Caco-2 (cell line): Measurements from ENCODE around the gene SLMAP. TPM values are rescaled to one million over a fixed set of nuclear protein-coding genes. Genes with fewer than 3 reads are reported as not detected.

Experiments used
- BruUV-seq: library from RNA; stranded (reverse); fragments of 400-500 nt; replicated peaks from 2 replicates; lab custom pipeline; 2021; lab: Mats Ljungman, UMichigan
- CTCF ChIA-PET: fragments of 300-600 bp; sonication (Branson Sonifier 250); formaldehyde crosslinking; loops from one replicate; lab custom pipeline; 2022; ENCODE audit warnings: antibody characterized with exemption; lab: Charles Lee
- POLR2A ChIA-PET: fragments of 300-600 bp; sonication (Branson Sonifier 250); formaldehyde crosslinking; loops from one replicate; lab custom pipeline; 2022; ENCODE audit warnings: antibody characterized with exemption; lab: Charles Lee
- DNase-seq, 2 experiments: peaks; one replicate each; pipeline versions ENCODE4 v3.0.0 to v3.0.0-alpha.2; 2020 to 2022
- H3K27me3 ChIP-seq: replicated peaks from 2 replicates; pipeline ENCODE4 v1.6.0; 2011; ENCODE audit warnings: low read length; ENCODE audit not compliant: control insufficient read depth, insufficient read depth
- H3K36me3 ChIP-seq: 2 replicates; pipeline ENCODE4 v1.5.1; 2011; ENCODE audit warnings: low read length; ENCODE audit not compliant: control insufficient read depth, insufficient read depth
- H3K4me1 ChIP-seq: fragments of 250-450 bp; sonication (Bioruptor Pico); 2 replicates; pipeline ENCODE4 v1.5.1; 2020; ENCODE audit warnings: mild to moderate bottlenecking
- H3K4me3 ChIP-seq: 2 replicates; pipeline ENCODE4 v1.5.1; 2011; ENCODE audit warnings: low read depth, mild to moderate bottlenecking, control low read depth, low read length
- H3K9me3 ChIP-seq: fragments of 250-450 bp; sonication (Bioruptor Pico); 2 replicates; pipeline ENCODE4 v1.5.1; 2020; ENCODE audit warnings: mild to moderate bottlenecking, moderate library complexity
- H3K27ac Mint-ChIP-seq: one replicate; pipeline ENCODE4 v1.8.0; 2022; ENCODE audit warnings: mixed read lengths; ENCODE audit not compliant: unreplicated experiment
- H3K27me3 Mint-ChIP-seq: one replicate; pipeline ENCODE4 v1.8.0; 2022; ENCODE audit warnings: mixed read lengths; ENCODE audit not compliant: insufficient read depth, unreplicated experiment
- H3K36me3 Mint-ChIP-seq: one replicate; pipeline ENCODE4 v1.8.0; 2022; ENCODE audit warnings: mild to moderate bottlenecking, mixed read lengths; ENCODE audit not compliant: insufficient read depth, unreplicated experiment
- H3K4me1 Mint-ChIP-seq: one replicate; pipeline ENCODE4 v1.8.0; 2022; ENCODE audit warnings: low read depth, mixed read lengths; ENCODE audit not compliant: unreplicated experiment
- H3K4me3 Mint-ChIP-seq: one replicate; pipeline ENCODE4 v1.8.0; 2022; ENCODE audit warnings: mild to moderate bottlenecking, moderate library complexity, mixed read lengths; ENCODE audit not compliant: unreplicated experiment
- H3K9me3 Mint-ChIP-seq: one replicate; pipeline ENCODE4 v1.8.0; 2022; ENCODE audit warnings: mixed read lengths; ENCODE audit not compliant: unreplicated experiment
- intact Hi-C: fragments of 100-400 bp; cut with micrococcal nuclease; formaldehyde crosslinking; loops from one replicate; pipeline ENCODE4 v1.10.0; 2022; ENCODE audit not compliant: unreplicated experiment
- total RNA-seq: library from RNA; stranded (reverse); gene quantifications from 2 replicates; pipeline ENCODE4 v1.2.3, GENCODE V29; 2022
- TF ChIP-seq, protein P1 (sequence below), 2 experiments: fragments of 200-600 bp in 1 of 2; IDR thresholded peaks; 1 replicate in 1 of 2; 2 replicates in 1 of 2; pipeline versions ENCODE4 v1.5.1 to v1.8.0; 2011 to 2022; ENCODE audit warnings: antibody characterized with exemption in 1 of 2, control low read depth in 1 of 2, inconsistent platforms in 1 of 2, low read depth in 1 of 2, low read length in 1 of 2, mild to moderate bottlenecking in 1 of 2, moderate library complexity in 1 of 2; ENCODE audit not compliant: insufficient read depth in 1 of 2, severe bottlenecking in 1 of 2, unreplicated experiment in 1 of 2

SLMAP gene
- total RNA-seq, 1 experiment from 2014 or later: 136 TPM

- ChIA-PET CTCF (no interaction called here), POLR2A (no interaction called here)
- intact Hi-C loops: no loop called here
- Mint-ChIP-seq H3K9me3 (no peaks in the 10 kb centered on the region), H3K27me3 (no peaks in the 10 kb centered on the region), H3K4me1 (peaks cover 6% of the 10 kb centered on the region), H3K36me3 (no peaks in the 10 kb centered on the region), H3K4me3 (no peak overlapping the region), H3K27ac (no peak overlapping the region)
- Histone ChIP-seq H3K36me3 (no peaks in the 10 kb centered on the region), H3K4me1 (peaks cover 7% of the 10 kb centered on the region), H3K4me3 (no peak overlapping the region), H3K27me3 (no peaks in the 10 kb centered on the region), H3K9me3 (no peaks in the 10 kb centered on the region)
- BruUV-seq: no TSS peak
- no peak for DNase-seq
- TF ChIP-seq, protein P1, sequence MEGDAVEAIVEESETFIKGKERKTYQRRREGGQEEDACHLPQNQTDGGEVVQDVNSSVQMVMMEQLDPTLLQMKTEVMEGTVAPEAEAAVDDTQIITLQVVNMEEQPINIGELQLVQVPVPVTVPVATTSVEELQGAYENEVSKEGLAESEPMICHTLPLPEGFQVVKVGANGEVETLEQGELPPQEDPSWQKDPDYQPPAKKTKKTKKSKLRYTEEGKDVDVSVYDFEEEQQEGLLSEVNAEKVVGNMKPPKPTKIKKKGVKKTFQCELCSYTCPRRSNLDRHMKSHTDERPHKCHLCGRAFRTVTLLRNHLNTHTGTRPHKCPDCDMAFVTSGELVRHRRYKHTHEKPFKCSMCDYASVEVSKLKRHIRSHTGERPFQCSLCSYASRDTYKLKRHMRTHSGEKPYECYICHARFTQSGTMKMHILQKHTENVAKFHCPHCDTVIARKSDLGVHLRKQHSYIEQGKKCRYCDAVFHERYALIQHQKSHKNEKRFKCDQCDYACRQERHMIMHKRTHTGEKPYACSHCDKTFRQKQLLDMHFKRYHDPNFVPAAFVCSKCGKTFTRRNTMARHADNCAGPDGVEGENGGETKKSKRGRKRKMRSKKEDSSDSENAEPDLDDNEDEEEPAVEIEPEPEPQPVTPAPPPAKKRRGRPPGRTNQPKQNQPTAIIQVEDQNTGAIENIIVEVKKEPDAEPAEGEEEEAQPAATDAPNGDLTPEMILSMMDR (IDR thresholded peaks at IDR 0.05; ENCODE audit: insufficient read depth in 1 of 2, low read depth in 1 of 2, low read length in 1 of 2, severe bottlenecking in 1 of 2, unreplicated experiment in 1 of 2): no peak
These were observed 46.5 kb upstream of the SLMAP start for GRCh38 chr3:57709559-57709958.

- Histone ChIP-seq H3K4me1 (no peaks in the 10 kb centered on the region), H3K9me3 (no peaks in the 10 kb centered on the region), H3K4me3 (no peak overlapping the region), H3K27me3 (no peaks in the 10 kb centered on the region), H3K36me3 (no peaks in the 10 kb centered on the region)
- Mint-ChIP-seq H3K4me3 (no peak overlapping the region), H3K27me3 (no peaks in the 10 kb centered on the region), H3K4me1 (no peaks in the 10 kb centered on the region), H3K27ac (no peak overlapping the region), H3K36me3 (no peaks in the 10 kb centered on the region), H3K9me3 (no peaks in the 10 kb centered on the region)
- intact Hi-C loops: no loop called here
- no TSS peak for BruUV-seq
- TF ChIP-seq, protein P1 (IDR thresholded peaks at IDR 0.05; ENCODE audit: insufficient read depth in 1 of 2, low read depth in 1 of 2, low read length in 1 of 2, severe bottlenecking in 1 of 2, unreplicated experiment in 1 of 2): no peak
- CTCF ChIA-PET: no interaction called here
- POLR2A ChIA-PET: no interaction called here
- no peak for DNase-seq
These were observed 40.4 kb upstream of the SLMAP start for GRCh38 chr3:57715686-57716085.

- H3K4me1 Mint-ChIP-seq: no peaks in the 10 kb centered on the region
- H3K27ac Mint-ChIP-seq: peak overlapping the region; percentile 11
- Histone ChIP-seq H3K9me3 (no peaks in the 10 kb centered on the region), H3K27me3 (no peaks in the 10 kb centered on the region), H3K4me3 (no peak overlapping the region), H3K36me3 (no peaks in the 10 kb centered on the region), H3K4me1 (peaks cover 4% of the 10 kb centered on the region; the same call in 1 of the 2 replicates)
- no TSS peak for BruUV-seq
- no peak overlapping the region for H3K4me3 Mint-ChIP-seq
- no peaks in the 10 kb centered on the region for H3K27me3 Mint-ChIP-seq
- no peaks in the 10 kb centered on the region for H3K36me3 Mint-ChIP-seq
- DNase-seq: no peak
- intact Hi-C loops: no loop called here
- H3K9me3 Mint-ChIP-seq: no peaks in the 10 kb centered on the region
- CTCF ChIA-PET: no interaction called here
- POLR2A ChIA-PET: no interaction called here
- TF ChIP-seq, protein P1 (IDR thresholded peaks at IDR 0.05; ENCODE audit: insufficient read depth in 1 of 2, low read depth in 1 of 2, low read length in 1 of 2, severe bottlenecking in 1 of 2, unreplicated experiment in 1 of 2): no peak
These were observed 38.8 kb upstream of the SLMAP start for GRCh38 chr3:57717205-57717868.
